GM19043 (cell line): Measurements from ENCODE around the gene DDA1.
A peak's percentile ranks its signal among the peaks of the same experiment; 100 is the strongest.
"Not testable (repeated sequence)": the region's sequence is repeated elsewhere in the genome, so short reads cannot be mapped to it uniquely, and the experiment has no call there.

Experiments used
- ATAC-seq: cut with Tn5 transposase; IDR thresholded peaks from one replicate; pipeline ENCODE4 v1.9.1; 2021; ENCODE audit warnings: low read depth; ENCODE audit not compliant: unreplicated experiment

DDA1 gene

GRCh38 chr19:17309198-17309964 lies at the start of gene DDA1:
Gene DDA1 (plus strand): TSS chr19:17309563. CDS start chr19:17309655, 92 bp downstream.
- ATAC-seq = peak; percentile 73

DNA sequence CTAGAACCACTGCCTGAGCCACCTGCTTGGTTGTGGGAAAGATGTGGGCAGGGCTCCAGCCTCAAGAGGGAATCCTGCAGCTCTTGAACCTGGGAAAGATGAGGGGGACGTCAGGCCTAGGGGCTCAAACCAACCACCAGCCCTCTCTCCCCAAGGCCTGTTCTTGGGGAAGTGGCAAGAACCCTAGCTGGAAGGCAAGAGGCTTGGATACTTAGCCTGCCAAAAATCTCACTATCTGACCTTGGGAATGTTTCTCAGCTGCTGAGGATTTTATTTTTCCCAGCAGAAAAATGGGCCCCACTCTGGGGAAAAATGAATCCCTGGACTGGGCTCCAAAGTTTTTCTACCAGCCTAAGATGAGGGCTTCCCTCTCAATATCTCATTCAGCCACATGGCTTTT lies 49.4 kb upstream of the DDA1 start:
- ATAC-seq = no peak

GRCh38 chr19:17260842-17261325 lies 48.5 kb upstream of the DDA1 start:
- ATAC-seq = no peak

DNA sequence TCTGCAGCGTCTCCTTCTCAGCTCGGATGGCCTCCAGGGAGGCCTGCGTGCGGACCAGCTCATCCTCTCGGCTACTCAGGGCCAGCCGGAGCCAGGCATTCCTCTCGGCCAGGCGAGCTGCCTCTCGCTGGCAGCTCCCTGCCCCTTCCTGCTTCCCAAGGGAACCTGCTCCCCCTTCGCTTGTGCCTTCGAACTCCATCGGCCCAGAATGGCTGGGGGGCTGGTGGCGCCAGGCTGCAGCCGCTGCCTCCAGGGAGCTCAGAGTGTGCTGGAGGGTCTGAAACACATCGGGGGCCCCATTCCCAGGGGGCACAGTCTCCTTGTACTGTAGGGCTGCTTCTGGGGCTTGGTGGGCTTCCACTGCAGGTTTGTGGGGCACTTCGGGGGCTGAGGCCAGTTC lies 46.8 kb upstream of the DDA1 start:
- no peak for ATAC-seq

DNA sequence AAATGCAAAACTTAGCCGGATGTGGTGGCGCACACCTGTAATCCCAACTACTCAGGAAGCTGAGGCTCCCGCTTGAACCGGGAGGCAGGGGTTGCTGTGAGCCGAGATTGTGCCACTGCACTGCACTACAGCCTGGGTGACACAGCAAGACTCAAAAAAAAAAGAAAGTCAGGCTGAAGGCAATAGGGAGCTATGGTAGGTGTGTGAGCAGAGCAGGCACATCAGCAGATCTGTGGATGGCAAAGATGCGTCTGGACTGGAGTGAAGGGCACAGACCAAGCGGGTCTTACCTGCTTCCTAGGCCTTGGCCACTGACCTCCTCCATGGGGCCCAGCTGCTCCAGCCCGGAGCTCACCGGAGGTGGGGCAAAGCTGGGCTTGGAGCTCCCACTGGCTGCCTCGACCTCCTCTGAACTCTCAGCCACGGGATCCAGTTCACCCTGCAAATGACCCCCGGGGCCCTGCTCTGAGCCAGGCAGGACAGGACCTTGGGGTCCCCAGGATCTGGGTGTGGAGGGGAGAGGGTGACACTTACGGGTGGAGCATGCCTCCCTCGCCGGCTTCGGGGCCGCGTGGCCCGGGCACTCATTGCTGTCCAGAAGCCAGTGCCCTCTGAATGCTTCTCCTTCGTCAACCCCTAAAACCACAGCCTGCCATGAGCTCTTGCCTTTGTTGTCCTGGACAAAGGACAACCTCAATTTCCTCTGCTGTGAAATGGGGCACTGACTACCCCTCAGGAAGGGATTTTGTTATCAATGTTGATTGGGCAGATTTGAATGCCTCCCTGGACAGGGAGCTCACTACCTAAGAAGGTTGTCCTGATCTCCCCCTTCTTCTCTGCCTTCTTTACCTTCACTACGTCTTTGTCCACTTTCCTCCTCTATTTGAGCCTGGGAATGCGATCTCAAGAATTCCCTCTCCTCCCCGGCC lies 45.4 kb upstream of the DDA1 start:
- ATAC-seq = no peak

DNA sequence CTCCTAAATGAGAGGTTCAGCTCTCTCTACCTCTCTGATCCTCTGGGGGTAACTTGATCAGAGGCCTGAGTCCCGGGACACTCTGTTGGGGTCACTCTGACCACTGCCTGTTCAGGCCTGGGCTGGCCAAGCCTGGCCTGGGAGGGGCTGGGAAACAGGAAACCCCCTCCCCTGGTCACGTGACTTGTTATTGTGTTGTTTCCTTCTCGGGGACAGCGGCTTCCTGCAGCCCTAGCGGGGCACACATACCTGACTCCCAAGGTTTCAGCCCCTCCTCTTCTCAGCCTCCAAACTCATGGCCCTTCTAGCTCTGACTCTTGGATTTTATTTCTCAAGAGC lies 44.8 kb upstream of the DDA1 start, which contains the start of gene USHBP1:
USHBP1 (minus strand) TSS at position 105 of the 339 bp plus-strand sequence. CDS start 446 bp downstream, outside the sequence.
- ATAC-seq = no peak

GRCh38 chr19:17266026-17266425 lies 43.3 kb upstream of the DDA1 start:
- ATAC-seq = no peak

- ATAC-seq = peak; percentile 12
Measured at GRCh38 chr19:17266589-17266974, 42.8 kb upstream of the DDA1 start.

DNA sequence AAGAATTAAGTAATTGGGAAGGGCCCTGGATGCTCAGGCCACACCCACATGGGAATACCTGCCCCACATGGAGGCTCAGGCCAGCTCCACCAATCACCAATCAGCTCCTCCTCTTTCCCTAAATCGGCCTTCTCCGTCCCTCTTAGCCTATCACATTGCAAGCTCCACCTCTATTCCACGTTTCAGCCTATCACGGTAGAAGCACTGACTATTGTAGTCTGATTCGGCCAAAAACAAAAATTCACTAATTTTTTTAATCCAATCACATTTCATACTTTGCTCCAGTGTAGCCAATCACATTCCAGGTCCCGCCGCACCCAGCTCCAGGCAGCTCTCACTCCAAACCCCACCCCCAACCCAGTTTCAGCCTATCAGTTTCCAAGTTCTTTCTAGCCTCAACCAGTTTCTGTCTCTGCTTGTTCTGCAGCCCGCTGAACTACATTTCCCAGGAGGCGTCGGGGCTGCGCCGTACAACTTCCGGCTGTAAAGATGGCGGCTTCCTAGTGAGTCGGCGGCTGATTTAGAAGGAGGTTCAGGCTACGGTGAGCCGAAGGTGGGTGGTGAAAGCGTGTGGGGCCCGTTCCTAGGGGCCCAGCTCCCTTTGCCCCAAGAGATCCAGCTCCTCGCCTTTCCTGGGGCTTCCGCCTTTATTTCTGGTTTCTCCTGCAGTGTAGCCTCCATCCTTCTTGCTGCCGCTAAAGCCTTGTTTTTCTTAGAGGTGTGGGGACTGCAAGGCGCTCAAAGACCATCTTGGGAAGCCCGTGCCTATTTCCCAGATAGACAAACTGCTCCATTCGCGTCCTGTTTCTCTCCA lies 42.2 kb upstream of the DDA1 start, which contains the start of gene BABAM1:
BABAM1 (plus strand) TSS at position 469 of the 814 bp plus-strand sequence. CDS start 1,364 bp downstream, outside the sequence.
- ATAC-seq = peak; percentile 86

DNA sequence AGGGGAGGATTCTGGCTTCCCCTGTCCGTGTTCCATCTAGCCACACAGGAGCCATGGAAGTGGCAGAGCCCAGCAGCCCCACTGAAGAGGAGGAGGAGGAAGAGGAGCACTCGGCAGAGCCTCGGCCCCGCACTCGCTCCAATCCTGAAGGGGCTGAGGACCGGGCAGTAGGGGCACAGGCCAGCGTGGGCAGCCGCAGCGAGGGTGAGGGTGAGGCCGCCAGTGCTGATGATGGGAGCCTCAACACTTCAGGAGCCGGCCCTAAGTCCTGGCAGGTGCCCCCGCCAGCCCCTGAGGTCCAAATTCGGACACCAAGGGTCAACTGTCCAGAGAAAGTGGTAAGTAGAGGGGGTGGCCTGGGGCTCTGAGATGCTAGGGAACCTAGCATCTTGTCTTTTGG lies 40.6 kb upstream of the DDA1 start:
- ATAC-seq = no peak

- not testable (repeated sequence) for ATAC-seq
Measured at GRCh38 chr19:17274892-17275291, 34.5 kb upstream of the DDA1 start.

DNA sequence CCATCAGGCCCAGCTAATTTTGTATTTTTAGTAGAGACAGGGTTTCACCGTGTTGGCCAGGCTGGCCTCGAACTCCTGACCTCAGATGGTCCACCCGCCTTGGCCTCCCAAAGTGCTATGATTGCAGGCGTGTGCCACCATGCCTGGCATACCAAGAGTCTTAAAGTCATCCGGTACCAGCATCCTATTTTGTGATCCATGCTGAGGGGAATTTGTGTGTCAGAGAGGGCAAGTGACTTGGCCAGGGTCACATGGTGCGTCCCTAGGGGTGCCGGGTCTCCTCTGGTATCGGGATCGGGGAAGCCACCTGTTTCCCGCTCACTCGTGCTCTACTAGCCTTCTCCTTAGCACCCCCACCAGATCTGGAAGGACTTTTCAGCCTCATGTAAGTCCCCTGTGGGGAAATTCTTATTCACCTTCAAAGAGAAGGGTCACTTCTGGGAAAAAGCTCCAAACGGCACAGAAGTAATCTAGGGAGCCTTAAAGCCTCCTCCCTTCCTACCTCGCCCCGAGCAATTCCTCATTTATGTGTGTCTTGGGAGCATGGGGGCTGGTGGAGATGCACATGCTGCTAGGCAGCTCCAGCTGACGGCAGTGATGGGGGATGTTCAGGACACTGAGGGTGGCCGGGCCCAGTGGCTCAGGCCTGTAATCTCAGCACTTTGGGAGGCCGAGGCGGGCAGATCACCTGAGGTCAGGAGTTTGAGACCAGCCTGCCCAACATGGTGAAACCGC lies 33.8 kb upstream of the DDA1 start:
- ATAC-seq = no peak

DNA sequence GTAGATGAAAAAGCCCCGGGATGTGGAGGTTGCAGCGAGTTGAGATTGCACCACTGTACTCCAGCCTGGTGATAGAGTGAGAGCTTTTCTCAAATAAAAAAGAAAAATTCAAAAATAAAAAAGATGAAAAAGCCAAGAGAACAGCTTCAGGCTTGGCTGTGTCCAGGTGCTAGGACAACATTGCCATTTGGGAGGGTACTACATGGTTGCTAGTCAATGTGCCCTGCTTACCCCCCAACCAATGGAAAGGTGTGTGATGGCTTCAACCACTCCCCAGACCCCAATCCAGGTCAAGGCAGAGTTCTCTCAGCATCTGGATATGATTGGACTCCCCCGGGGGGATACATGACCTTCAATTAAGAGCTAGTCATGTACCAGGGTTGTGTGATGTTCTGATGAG lies 29.9 kb upstream of the DDA1 start:
- ATAC-seq = no peak

DNA sequence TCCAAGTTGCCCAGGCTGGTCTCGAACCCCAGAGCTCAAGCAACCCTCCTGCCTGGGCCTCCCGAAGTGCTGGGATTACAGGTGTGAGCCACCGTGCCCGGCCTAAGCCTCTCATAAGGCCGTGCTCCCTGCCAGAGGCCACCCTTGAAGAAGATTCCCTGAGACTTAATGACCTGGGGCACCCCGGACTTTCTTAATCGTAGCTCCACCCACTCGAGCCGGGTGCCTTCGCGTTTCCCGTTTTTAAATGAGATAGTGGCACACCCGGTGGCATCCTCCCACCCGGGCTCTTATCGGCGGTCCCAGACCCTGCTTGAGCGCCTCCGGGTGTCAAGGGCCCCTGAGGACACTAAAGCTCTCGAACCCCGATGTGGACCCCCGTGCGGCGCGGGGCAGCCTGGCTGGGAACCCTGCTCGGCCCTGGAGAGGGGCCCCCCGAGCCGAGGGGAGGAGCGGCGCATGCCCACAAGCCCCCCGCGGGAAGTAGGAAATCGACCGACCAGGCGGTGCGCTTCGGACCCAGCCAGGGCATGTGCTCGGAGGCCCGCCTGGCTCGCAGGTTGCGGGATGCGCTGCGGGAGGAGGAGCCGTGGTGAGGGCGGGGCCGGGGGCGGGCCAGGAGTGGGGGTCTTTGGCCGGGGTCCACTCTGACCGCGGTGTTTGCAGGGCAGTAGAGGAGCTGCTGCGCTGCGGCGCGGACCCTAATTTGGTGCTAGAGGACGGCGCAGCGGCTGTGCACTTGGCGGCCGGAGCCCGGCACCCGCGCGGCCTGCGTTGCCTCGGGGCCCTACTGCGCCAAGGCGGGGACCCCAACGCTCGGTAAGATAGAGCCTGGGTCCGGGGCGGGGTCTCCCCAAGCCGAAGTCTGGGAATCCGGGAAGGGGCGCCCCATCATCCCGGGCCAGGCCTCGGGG lies 27.7 kb upstream of the DDA1 start, which contains the start of gene ANKLE1:
ANKLE1 (plus strand) TSS at position 511 of the 914 bp plus-strand sequence; CDS start at position 531, 20 bp downstream.
- no peak for ATAC-seq

GRCh38 chr19:17282488-17283125 lies 26.8 kb upstream of the DDA1 start:
- peak; percentile 70 for ATAC-seq

- ATAC-seq = no peak
Measured at GRCh38 chr19:17283504-17283996, 25.8 kb upstream of the DDA1 start.

DNA sequence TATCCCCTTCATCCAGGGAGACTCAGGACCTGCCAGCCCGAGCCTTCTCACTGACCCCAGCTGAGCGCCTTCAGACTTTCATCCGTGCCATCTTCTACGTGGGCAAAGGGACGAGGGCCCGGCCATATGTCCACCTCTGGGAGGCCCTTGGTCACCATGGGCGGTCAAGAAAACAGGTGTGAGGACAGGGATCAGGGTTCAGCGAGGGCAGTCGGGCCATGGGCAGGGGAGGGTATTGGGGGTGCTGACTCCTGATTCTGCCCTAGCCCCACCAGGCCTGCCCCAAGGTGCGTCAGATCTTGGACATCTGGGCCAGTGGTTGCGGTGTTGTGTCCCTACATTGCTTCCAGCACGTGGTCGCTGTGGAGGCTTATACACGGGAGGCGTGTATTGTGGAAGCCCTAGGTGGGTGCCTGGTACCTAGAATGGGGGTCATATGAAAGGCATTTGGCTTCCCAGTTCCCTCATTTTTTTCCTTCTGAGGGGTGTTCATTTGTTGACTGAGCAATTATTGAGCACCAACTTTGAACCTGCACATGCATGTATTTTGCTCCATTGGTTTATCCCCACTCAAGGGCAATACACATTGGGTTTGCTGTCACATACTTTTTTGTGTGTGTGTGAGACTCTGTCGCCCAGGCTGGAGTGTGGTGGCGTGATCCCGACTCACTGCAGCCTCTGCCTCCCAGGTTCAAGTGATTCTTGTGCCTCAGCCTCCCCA lies 23.8 kb upstream of the DDA1 start:
- ATAC-seq = no peak
